SK-N-SH treated with all-trans-retinoic acid at 6 μM for 48 hours (cell line): ENCODE results near the gene OR4E1.

Experiments
- ARNTL ChIP-seq: fragments of 450-650 bp; formaldehyde crosslinking; IDR thresholded peaks from 2 replicates; pipeline ENCODE4 v1.5.0; 2020; ENCODE audit warnings: low read depth, mild to moderate bottlenecking, moderate library complexity, borderline replicate concordance
- CREB5 ChIP-seq: fragments of 250-450 bp; sonication (Bioruptor Pico); IDR thresholded peaks from 2 replicates; pipeline ENCODE4 v1.5.1; 2020; ENCODE audit warnings: low read depth, mild to moderate bottlenecking, moderate library complexity
- CSRNP3 ChIP-seq: fragments of 250-450 bp; sonication (Bioruptor Pico); IDR thresholded peaks from 2 replicates; pipeline ENCODE4 v1.5.1; 2021; ENCODE audit warnings: mild to moderate bottlenecking, moderate library complexity
- GLIS3 ChIP-seq: fragments of 250-450 bp; sonication (Bioruptor Pico); IDR thresholded peaks from 2 replicates; pipeline ENCODE4 v1.5.0; 2020; ENCODE audit warnings: mild to moderate bottlenecking, moderate library complexity
- OSR1 ChIP-seq: fragments of 250-450 bp; sonication (Bioruptor Pico); IDR thresholded peaks from 2 replicates; pipeline ENCODE4 v1.8.0; 2022; ENCODE audit warnings: moderate library complexity, mild to moderate bottlenecking, inconsistent platforms
- PATZ1 ChIP-seq: fragments of 250-450 bp; sonication (Bioruptor Pico); IDR thresholded peaks from 2 replicates; pipeline ENCODE4 v1.8.0; 2020; ENCODE audit warnings: mild to moderate bottlenecking, moderate library complexity, borderline replicate concordance
- RARB ChIP-seq: fragments of 250-450 bp; sonication (Bioruptor Pico); IDR thresholded peaks from 2 replicates; pipeline ENCODE4 v1.8.0; 2021; ENCODE audit warnings: mild to moderate bottlenecking, moderate library complexity
- SNAI2 ChIP-seq: fragments of 250-450 bp; sonication (Bioruptor Pico); IDR thresholded peaks from 2 replicates; pipeline ENCODE4 v1.5.0; 2020; ENCODE audit warnings: mild to moderate bottlenecking, moderate library complexity
- TOX ChIP-seq: fragments of 250-450 bp; sonication (Bioruptor Pico); IDR thresholded peaks from 2 replicates; pipeline ENCODE4 v1.8.0; 2021; ENCODE audit warnings: mild to moderate bottlenecking, moderate library complexity, borderline replicate concordance
- TSHZ2 ChIP-seq: fragments of 250-450 bp; sonication (Bioruptor Pico); IDR thresholded peaks from 2 replicates; pipeline ENCODE4 v1.5.0; 2020; ENCODE audit warnings: mild to moderate bottlenecking, moderate library complexity
- ZC3H10 ChIP-seq: fragments of 250-450 bp; sonication (Bioruptor Pico); IDR thresholded peaks from 2 replicates; pipeline ENCODE4 v1.5.1; 2021; ENCODE audit warnings: mild to moderate bottlenecking, moderate library complexity
- ZFP3 ChIP-seq: fragments of 250-450 bp; sonication (Bioruptor Pico); IDR thresholded peaks from 2 replicates; pipeline ENCODE4 v1.5.0; 2020; ENCODE audit warnings: mild to moderate bottlenecking, moderate library complexity
- ZFP30 ChIP-seq: fragments of 450-650 bp; formaldehyde crosslinking; IDR thresholded peaks from 2 replicates; pipeline ENCODE4 v1.5.0; 2022; ENCODE audit warnings: mild to moderate bottlenecking, moderate library complexity
- ZNF565 ChIP-seq: fragments of 450-650 bp; formaldehyde crosslinking; conservative IDR thresholded peaks from 2 replicates; pipeline ENCODE4 v1.5.0; 2020; ENCODE audit warnings: low read depth, mild to moderate bottlenecking, moderate library complexity

GRCh38 chr14:21702316-21702715 lies 28.7 kb upstream of the OR4E1 start:
- TF ChIP-seq ZFP30 (CRISPR knock-in tag): no peak
- no peak for TF ChIP-seq CSRNP3 (CRISPR knock-in tag)
- TF ChIP-seq TSHZ2 (CRISPR knock-in tag): no peak
- TF ChIP-seq RARB (CRISPR knock-in tag): no peak
- no peak for TF ChIP-seq GLIS3 (CRISPR knock-in tag)
- no peak for TF ChIP-seq ZC3H10
- no peak for TF ChIP-seq SNAI2 (CRISPR knock-in tag)
- TF ChIP-seq ZNF565: no peak
- TF ChIP-seq ARNTL (CRISPR knock-in tag): no peak
- TF ChIP-seq ZFP3 (CRISPR knock-in tag): no peak
- TF ChIP-seq PATZ1 (CRISPR knock-in tag): no peak
- TF ChIP-seq CREB5: no peak
- no peak for TF ChIP-seq OSR1 (CRISPR knock-in tag)
- TF ChIP-seq TOX (CRISPR knock-in tag): no peak
